GM23338 (cell line): ENCODE results near the gene TIRAP. TPM values are rescaled to one million over a fixed set of nuclear protein-coding genes. Genes with fewer than 3 reads are reported as not detected.
"Not testable (repeated sequence)": the region's sequence is repeated elsewhere in the genome, so short reads cannot be mapped to it uniquely, and the experiment has no call there.

Source experiments
- ATAC-seq: fragments of 200-7000 bp; cut with Tn5 transposase; 3 replicates; pipeline ENCODE4 v1.9.1; 2020
- DNase-seq: peaks from one replicate; pipeline ENCODE4 v3.0.0-alpha.2; 2015; ENCODE audit warnings: low spot score
- H2AFZ ChIP-seq: fragments of 200-600 bp; sonication (generic); 2 replicates; pipeline ENCODE4 v1.8.0; 2016; ENCODE audit warnings: antibody characterized with exemption, mild to moderate bottlenecking, moderate library complexity
- H3F3A ChIP-seq: fragments of 200-600 bp; sonication (generic); replicated peaks from 2 replicates; pipeline ENCODE4 v1.8.0; 2017; ENCODE audit warnings: antibody characterized with exemption, mixed run types, low read depth
- H3K27ac ChIP-seq: fragments of 200-600 bp; sonication (generic); 2 replicates; pipeline ENCODE4 v1.6.1; 2016; ENCODE audit warnings: low read depth
- H3K27me3 ChIP-seq: fragments of 200-600 bp; sonication (generic); 2 replicates; pipeline ENCODE4 v1.8.0; 2016; ENCODE audit warnings: mild to moderate bottlenecking, mixed run types, moderate library complexity; ENCODE audit not compliant: insufficient read depth
- H3K36me3 ChIP-seq: fragments of 200-600 bp; sonication (generic); 2 replicates; pipeline ENCODE4 v1.8.0; 2016; ENCODE audit warnings: mild to moderate bottlenecking; ENCODE audit not compliant: insufficient read depth
- H3K4me1 ChIP-seq: fragments of 200-600 bp; sonication (generic); 2 replicates; pipeline ENCODE4 v1.8.0; 2016; ENCODE audit warnings: mild to moderate bottlenecking, moderate library complexity; ENCODE audit not compliant: insufficient read depth
- H3K4me2 ChIP-seq: fragments of 200-600 bp; sonication (generic); 2 replicates; pipeline ENCODE4 v1.7.1; 2017; ENCODE audit warnings: mixed run types
- H3K4me3 ChIP-seq: fragments of 200-600 bp; sonication (generic); 2 replicates; pipeline ENCODE4 v1.6.1; 2016; ENCODE audit warnings: mixed run types
- H3K79me2 ChIP-seq: fragments of 200-600 bp; sonication (generic); replicated peaks from 2 replicates; pipeline ENCODE4 v1.8.0; 2017; ENCODE audit warnings: mild to moderate bottlenecking; ENCODE audit not compliant: insufficient read depth
- H3K9me2 ChIP-seq: fragments of 200-600 bp; sonication (generic); 2 replicates; pipeline ENCODE4 v1.8.0; 2017; ENCODE audit not compliant: insufficient read depth
- H4K20me1 ChIP-seq: fragments of 200-600 bp; sonication (generic); replicated peaks from 2 replicates; pipeline ENCODE4 v1.8.0; 2017; ENCODE audit warnings: mild to moderate bottlenecking; ENCODE audit not compliant: insufficient read depth
- H3K27ac Mint-ChIP-seq: 2 replicates; pipeline ENCODE4 v1.8.0; 2020; ENCODE audit warnings: inconsistent platforms, mild to moderate bottlenecking, moderate library complexity, mixed read lengths
- H3K27me3 Mint-ChIP-seq: 3 replicates; pipeline ENCODE4 v1.8.0; 2022; ENCODE audit warnings: low read depth, mild to moderate bottlenecking, moderate library complexity, mixed read lengths, inconsistent platforms; ENCODE audit not compliant: insufficient read depth, poor library complexity
- H3K36me3 Mint-ChIP-seq: 3 replicates; pipeline ENCODE4 v1.8.0; 2021; ENCODE audit warnings: low read depth, mild to moderate bottlenecking, inconsistent platforms, moderate library complexity, mixed read lengths
- H3K4me1 Mint-ChIP-seq: 3 replicates; pipeline ENCODE4 v1.8.0; 2020; ENCODE audit warnings: mild to moderate bottlenecking, inconsistent platforms, mixed read lengths
- H3K4me3 Mint-ChIP-seq: 3 replicates; pipeline ENCODE4 v1.8.0; 2021; ENCODE audit warnings: moderate library complexity, mild to moderate bottlenecking, inconsistent platforms, mixed read lengths
- H3K9me3 Mint-ChIP-seq: 3 replicates; pipeline ENCODE4 v1.8.0; 2020; ENCODE audit warnings: moderate library complexity, mild to moderate bottlenecking, inconsistent platforms, mixed read lengths
- CREB1 ChIP-seq: fragments of 250-450 bp; sonication (Bioruptor Pico); IDR thresholded peaks from 2 replicates; pipeline ENCODE4 v1.5.0; 2020; ENCODE audit warnings: low read depth, mild to moderate bottlenecking, moderate library complexity
- EZH2 ChIP-seq: fragments of 200-600 bp; sonication (generic); IDR thresholded peaks from one replicate; pipeline ENCODE4 v1.8.0; 2017; ENCODE audit warnings: antibody characterized with exemption, mild to moderate bottlenecking, low read depth; ENCODE audit not compliant: unreplicated experiment
- EZH2phosphoT487 ChIP-seq: fragments of 200-600 bp; sonication (generic); IDR thresholded peaks from one replicate; pipeline ENCODE4 v1.8.1; 2018; ENCODE audit warnings: antibody characterized with exemption; ENCODE audit not compliant: unreplicated experiment
- JUNB ChIP-seq: IDR thresholded peaks from one replicate; pipeline ENCODE4 v1.6.1; 2016; ENCODE audit warnings: antibody characterized with exemption; ENCODE audit not compliant: unreplicated experiment
- POLR2AphosphoS5 ChIP-seq: IDR thresholded peaks from 2 replicates; pipeline ENCODE4 v1.6.1; 2016; ENCODE audit warnings: antibody characterized with exemption, low read depth
- REST ChIP-seq: IDR thresholded peaks from one replicate; pipeline ENCODE4 v1.6.1; 2018; ENCODE audit warnings: antibody characterized with exemption; ENCODE audit not compliant: unreplicated experiment
- ZNF114 ChIP-seq: fragments of 250-450 bp; sonication (Bioruptor Pico); IDR thresholded peaks from 2 replicates; pipeline ENCODE4 v1.5.0; 2020; ENCODE audit warnings: mild to moderate bottlenecking, moderate library complexity
- ZNF331 ChIP-seq: fragments of 250-450 bp; sonication (Bioruptor Pico); IDR thresholded peaks from 2 replicates; pipeline ENCODE4 v1.5.0; 2020; ENCODE audit warnings: low read depth, mild to moderate bottlenecking, moderate library complexity
- polyA plus RNA-seq: library from polyadenylated mRNA; unstranded; fragments of >200 nt; fragmentation: Nextera tagmentation; extraction: Ambion mirVana; gene quantifications from 2 replicates; pipeline ENCODE4 v1.2.1, GENCODE V29; 2016
- total RNA-seq: library from RNA; depleted of rRNA; stranded (reverse); fragments of >200 nt; shearing (Covaris generic); gene quantifications from 2 replicates; pipeline ENCODE4 v1.2.3, GENCODE V29; 2014
- TF ChIP-seq, protein P1 (sequence below): IDR thresholded peaks from 2 replicates; pipeline ENCODE4 v1.6.1; 2016; ENCODE audit warnings: antibody characterized with exemption

The TIRAP gene
- total and polyA plus RNA-seq, 2 experiments from 2014 or later = 1.1 to 3.4 TPM

- no peaks in the 10 kb centered on the region for H3K4me1 Mint-ChIP-seq
- Histone ChIP-seq H3F3A (peaks cover 6% of the 10 kb centered on the region; the same call in 1 of the 2 replicates), H3K36me3 (peaks cover 19% of the 10 kb centered on the region), H3K27me3 (no peaks in the 10 kb centered on the region), H3K79me2 (no peaks in the 10 kb centered on the region), H4K20me1 (0 out of 2 replicates have a peak, but pooled peaks cover 5% of the 10 kb centered on the region), H2AFZ (no peak overlapping the region), H3K27ac (no peak overlapping the region), H3K4me2 (no peak overlapping the region), H3K9me2 (no peaks in the 10 kb centered on the region), H3K4me1 (no peaks in the 10 kb centered on the region), H3K4me3 (no peak overlapping the region)
- no peak overlapping the region for H3K27ac Mint-ChIP-seq
- no peaks in the 10 kb centered on the region for H3K9me3 Mint-ChIP-seq
- TF ChIP-seq, protein P1, sequence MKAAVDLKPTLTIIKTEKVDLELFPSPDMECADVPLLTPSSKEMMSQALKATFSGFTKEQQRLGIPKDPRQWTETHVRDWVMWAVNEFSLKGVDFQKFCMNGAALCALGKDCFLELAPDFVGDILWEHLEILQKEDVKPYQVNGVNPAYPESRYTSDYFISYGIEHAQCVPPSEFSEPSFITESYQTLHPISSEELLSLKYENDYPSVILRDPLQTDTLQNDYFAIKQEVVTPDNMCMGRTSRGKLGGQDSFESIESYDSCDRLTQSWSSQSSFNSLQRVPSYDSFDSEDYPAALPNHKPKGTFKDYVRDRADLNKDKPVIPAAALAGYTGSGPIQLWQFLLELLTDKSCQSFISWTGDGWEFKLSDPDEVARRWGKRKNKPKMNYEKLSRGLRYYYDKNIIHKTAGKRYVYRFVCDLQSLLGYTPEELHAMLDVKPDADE = no peak
- TF ChIP-seq ZNF331 (no peak), REST (no peak), JUNB (no peak), EZH2 (no peak), ZNF114 (CRISPR knock-in tag) (no peak), EZH2phosphoT487 (no peak), POLR2AphosphoS5 (no peak), CREB1 (CRISPR knock-in tag) (no peak)
- ATAC-seq (no peak), DNase-seq (no peak)
- no peaks in the 10 kb centered on the region for H3K27me3 Mint-ChIP-seq
- no peak overlapping the region for H3K4me3 Mint-ChIP-seq
- H3K36me3 Mint-ChIP-seq = peaks cover 58% of the 10 kb centered on the region; the same call in 2 of the 3 replicates
These were observed 28.1 kb upstream of the TIRAP start for GRCh38 chr11:126254819-126255218.

DNA sequence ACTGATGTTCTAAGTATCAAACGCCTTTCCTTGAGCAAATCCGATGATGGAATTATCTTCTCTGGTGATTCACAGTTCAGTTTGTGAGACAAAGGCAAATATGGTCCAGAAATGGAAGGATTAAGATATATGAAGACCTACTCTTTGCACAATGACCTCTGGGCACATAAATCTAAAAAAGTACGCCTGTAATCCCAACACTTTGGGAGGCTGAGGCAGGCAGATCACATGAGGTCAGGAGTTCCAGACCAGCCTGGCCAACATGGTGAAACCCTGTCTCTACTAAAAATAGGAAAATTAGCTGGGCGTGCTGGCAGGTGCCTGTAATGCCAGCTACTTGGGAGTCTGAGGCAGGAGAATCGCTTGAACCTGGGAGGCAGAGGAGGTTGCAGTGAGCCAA lies 27.4 kb upstream of the TIRAP start:
- not testable (repeated sequence) for H3K79me2 ChIP-seq, H3K9me2 ChIP-seq, ATAC-seq, H2AFZ ChIP-seq, H3K4me3 Mint-ChIP-seq, H3K27me3 Mint-ChIP-seq, H3F3A ChIP-seq, H3K4me2 ChIP-seq, H3K27ac ChIP-seq, DNase-seq, H3K4me1 Mint-ChIP-seq, H3K27me3 ChIP-seq, H3K27ac Mint-ChIP-seq, H4K20me1 ChIP-seq, H3K4me3 ChIP-seq, H3K4me1 ChIP-seq, H3K9me3 Mint-ChIP-seq
- peaks cover 57% of the 10 kb centered on the region; the same call in 2 of the 3 replicates for H3K36me3 Mint-ChIP-seq
- H3K36me3 ChIP-seq = peaks cover 19% of the 10 kb centered on the region
